MM.1S (cell line): Measurements from ENCODE around the gene CDIPT.

Experiments
- DNase-seq: peaks from one replicate; pipeline ENCODE4 v3.0.0-alpha.2; 2015
- H2AFZ ChIP-seq: fragments of 300-600 bp; sonication (generic); 2 replicates; pipeline ENCODE4 v1.6.0; 2016; ENCODE audit warnings: antibody characterized with exemption, low read length
- H3F3A ChIP-seq: fragments of 300-600 bp; sonication (generic); 2 replicates; pipeline ENCODE4 v1.6.1; 2016; ENCODE audit warnings: mild to moderate bottlenecking, antibody characterized with exemption, low read length, moderate library complexity, mixed read lengths; ENCODE audit not compliant: insufficient read depth
- H3K27ac ChIP-seq: fragments of 300-600 bp; sonication (generic); 2 replicates; pipeline ENCODE4 v1.5.1; 2016; ENCODE audit warnings: mild to moderate bottlenecking, low read length
- H3K27me3 ChIP-seq: fragments of 300-600 bp; sonication (generic); replicated peaks from 2 replicates; pipeline ENCODE4 v1.6.0; 2016; ENCODE audit warnings: low read length; ENCODE audit not compliant: insufficient read depth
- H3K36me3 ChIP-seq: fragments of 300-600 bp; sonication (generic); replicated peaks from 2 replicates; pipeline ENCODE4 v1.6.1; 2016; ENCODE audit warnings: mild to moderate bottlenecking, low read length, mixed read lengths; ENCODE audit not compliant: insufficient read depth
- H3K4me1 ChIP-seq: fragments of 300-600 bp; sonication (generic); 2 replicates; pipeline ENCODE4 v1.6.1; 2016; ENCODE audit warnings: low read length, mixed read lengths
- H3K4me2 ChIP-seq: fragments of 300-600 bp; sonication (generic); 2 replicates; pipeline ENCODE4 v1.6.0; 2016; ENCODE audit warnings: low read depth, low read length
- H3K4me3 ChIP-seq: fragments of 300-600 bp; sonication (generic); 2 replicates; pipeline ENCODE4 v1.5.1; 2016; ENCODE audit warnings: low read length, mixed read lengths
- H3K79me2 ChIP-seq: fragments of 300-600 bp; sonication (generic); 2 replicates; pipeline ENCODE4 v1.6.1; 2016; ENCODE audit warnings: mixed run types, low read length, mixed read lengths
- H3K9ac ChIP-seq: fragments of 300-600 bp; sonication (generic); 2 replicates; pipeline ENCODE4 v1.6.1; 2016; ENCODE audit warnings: low read length, mixed read lengths
- H3K9me2 ChIP-seq: fragments of 300-600 bp; sonication (generic); replicated peaks from 2 replicates; pipeline ENCODE4 v1.6.1; 2016; ENCODE audit warnings: mild to moderate bottlenecking, low read length, mixed read lengths; ENCODE audit not compliant: insufficient read depth
- H3K9me3 ChIP-seq: fragments of 300-600 bp; sonication (generic); replicated peaks from 2 replicates; pipeline ENCODE4 v1.6.1; 2016; ENCODE audit warnings: mild to moderate bottlenecking, low read length, mixed read lengths; ENCODE audit not compliant: insufficient read depth
- H4K20me1 ChIP-seq: fragments of 300-600 bp; sonication (generic); 2 replicates; pipeline ENCODE4 v1.6.1; 2016; ENCODE audit warnings: mild to moderate bottlenecking, low read length, moderate library complexity, mixed read lengths; ENCODE audit not compliant: insufficient read depth
- CTCF ChIP-seq: fragments of 300-600 bp; sonication (generic); IDR thresholded peaks from 2 replicates; pipeline ENCODE4 v1.5.1; 2016; ENCODE audit warnings: antibody characterized with exemption, low read length, mixed read lengths
- EZH2 ChIP-seq: fragments of 300-600 bp; sonication (generic); optimal IDR thresholded peaks from 2 replicates; pipeline ENCODE3; 2017; ENCODE audit warnings: low read depth, mild to moderate bottlenecking, antibody characterized with exemption, low read length, mixed read lengths
- EZH2phosphoT487 ChIP-seq: fragments of 300-600 bp; sonication (generic); IDR thresholded peaks from 2 replicates; pipeline ENCODE4 v1.6.1; 2018; ENCODE audit warnings: antibody characterized with exemption, low read length

Gene CDIPT

GRCh38 chr16:29862884-29863668, at the start of gene CDIPT:
Gene CDIPT, minus strand, starts transcription at chr16:29863226. Its CDS starts 369 bp downstream, at chr16:29862857.
- Histone ChIP-seq H3K79me2 (peaks cover 16% of the 10 kb centered on the region), H3K27ac (peak within 1 kb of the TSS; percentile 83; the same call in 1 of the 2 replicates), H2AFZ (peak within 1 kb of the TSS; percentile 75), H3K9me2 (no peaks in the 10 kb centered on the region), H3K4me3 (peak within 1 kb of the TSS; percentile 84), H4K20me1 (no peaks in the 10 kb centered on the region), H3K4me2 (peak within 1 kb of the TSS; percentile 84), H3F3A (no peaks in the 10 kb centered on the region), H3K27me3 (peaks cover 14% of the 10 kb centered on the region; the same call in 1 of the 2 replicates), H3K9ac (peak within 1 kb of the TSS; percentile 86), H3K9me3 (no peaks in the 10 kb centered on the region), H3K4me1 (no peaks in the 10 kb centered on the region), H3K36me3 (no peaks in the 10 kb centered on the region)
- TF ChIP-seq CTCF (peak; percentile 84), EZH2phosphoT487 (no peak), EZH2 (no peak)
- peak; percentile 98 for DNase-seq

GRCh38 chr16:29912087-29912486, 49.1 kb upstream of the CDIPT start:
- no peaks in the 10 kb centered on the region for H3K9me3 ChIP-seq
- H3K27ac ChIP-seq, result no peak overlapping the region
- H3K36me3 ChIP-seq, result no peaks in the 10 kb centered on the region
- H3K27me3 ChIP-seq, result no peaks in the 10 kb centered on the region
- no peaks in the 10 kb centered on the region for H3K79me2 ChIP-seq
- H2AFZ ChIP-seq, result no peak overlapping the region
- H3F3A ChIP-seq, result no peaks in the 10 kb centered on the region
- H4K20me1 ChIP-seq, result no peaks in the 10 kb centered on the region
- DNase-seq, result no peak
- TF ChIP-seq EZH2, result no peak
- no peak for TF ChIP-seq EZH2phosphoT487
- TF ChIP-seq CTCF, result no peak
- H3K4me2 ChIP-seq, result no peak overlapping the region
- no peak overlapping the region for H3K9ac ChIP-seq
- no peaks in the 10 kb centered on the region for H3K9me2 ChIP-seq
- H3K4me1 ChIP-seq, result no peaks in the 10 kb centered on the region
- H3K4me3 ChIP-seq, result no peak overlapping the region

GRCh38 chr16:29911676-29912010, 48.6 kb upstream of the CDIPT start:
- Histone ChIP-seq H3F3A (no peaks in the 10 kb centered on the region), H3K79me2 (no peaks in the 10 kb centered on the region), H2AFZ (no peak overlapping the region), H4K20me1 (no peaks in the 10 kb centered on the region), H3K4me2 (no peak overlapping the region), H3K27ac (no peak overlapping the region), H3K9me3 (no peaks in the 10 kb centered on the region), H3K27me3 (no peaks in the 10 kb centered on the region), H3K9me2 (no peaks in the 10 kb centered on the region), H3K9ac (no peak overlapping the region), H3K4me3 (no peak overlapping the region), H3K36me3 (no peaks in the 10 kb centered on the region), H3K4me1 (no peaks in the 10 kb centered on the region)
- no peak for DNase-seq
- TF ChIP-seq EZH2, result no peak
- TF ChIP-seq EZH2phosphoT487, result no peak
- TF ChIP-seq CTCF, result no peak
